NCI-H2171 (cell line): ENCODE data around the gene PRCP.
"Not testable (repeated sequence)": the region's sequence is repeated elsewhere in the genome, so short reads cannot be mapped to it uniquely, and the experiment has no call there.

Experiments used
- DNase-seq: peaks from one replicate; lab custom pipeline; 2025; lab: John Stamatoyannopoulos, UW

Gene PRCP

DNA sequence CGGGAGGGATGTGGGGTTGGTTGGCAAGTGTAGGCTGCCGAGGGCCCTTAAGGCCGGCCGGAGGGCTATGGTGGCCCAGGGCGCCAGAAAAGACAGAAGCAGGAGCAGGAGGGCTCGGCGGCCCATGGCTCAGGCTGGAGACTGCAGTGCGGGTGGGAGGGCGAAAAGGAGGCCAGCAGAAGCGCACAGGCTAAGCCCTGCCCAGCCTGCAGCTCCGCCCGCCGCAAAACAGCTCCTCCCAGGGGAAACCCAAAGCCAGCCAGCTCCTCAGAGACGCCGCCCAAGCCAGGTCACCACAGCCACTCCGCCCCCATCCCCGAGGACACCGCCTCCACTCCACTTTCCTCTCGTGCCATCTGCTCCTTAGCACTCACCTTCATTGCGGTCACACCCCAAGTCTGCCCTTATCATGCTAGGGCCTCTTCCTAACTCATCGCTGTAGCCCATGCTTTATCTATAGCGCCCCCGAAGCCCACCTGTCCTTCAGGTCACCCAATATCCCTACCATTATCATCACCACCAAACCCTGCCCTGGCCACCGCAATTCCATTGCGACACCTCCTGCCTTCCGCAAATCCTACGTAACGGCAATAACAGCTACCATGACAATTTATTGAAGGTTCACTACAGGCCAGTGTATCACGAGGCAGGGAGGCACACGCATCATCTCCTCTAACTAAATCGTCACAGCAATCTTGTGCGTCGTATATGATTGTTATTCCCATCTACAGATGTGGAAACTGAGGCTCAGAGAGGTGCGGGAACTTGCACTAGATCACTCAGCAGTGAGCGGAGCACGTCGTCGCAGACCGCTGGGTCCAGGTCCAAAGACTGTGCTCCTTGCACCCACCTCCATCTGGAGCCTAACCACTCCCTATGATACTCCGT is at the start of gene PRCP:
PRCP (minus strand) TSS at position 154 of the 888 bp plus-strand sequence; CDS start at position 126, 28 bp downstream.
- DNase-seq: peak; percentile 63

DNA sequence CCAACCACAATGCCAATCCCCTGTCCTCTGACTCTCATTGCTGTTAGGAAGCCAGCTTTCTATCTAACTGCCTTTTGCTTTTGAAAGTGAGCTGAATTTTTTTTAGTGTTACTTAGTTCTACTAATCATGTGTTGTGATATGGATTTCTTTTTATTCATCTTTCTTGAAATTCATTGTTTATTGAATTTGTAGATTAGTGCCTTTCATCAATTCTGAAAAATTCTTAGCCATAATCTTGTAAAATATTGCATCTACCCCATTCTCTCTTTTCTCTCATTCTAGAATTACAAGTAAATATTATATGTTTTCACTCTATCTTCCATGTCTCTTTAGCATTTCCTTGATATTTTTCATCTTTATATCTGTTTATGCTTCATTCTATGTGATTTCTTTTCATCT is 49.1 kb upstream of the PRCP start:
- DNase-seq: no peak

DNA sequence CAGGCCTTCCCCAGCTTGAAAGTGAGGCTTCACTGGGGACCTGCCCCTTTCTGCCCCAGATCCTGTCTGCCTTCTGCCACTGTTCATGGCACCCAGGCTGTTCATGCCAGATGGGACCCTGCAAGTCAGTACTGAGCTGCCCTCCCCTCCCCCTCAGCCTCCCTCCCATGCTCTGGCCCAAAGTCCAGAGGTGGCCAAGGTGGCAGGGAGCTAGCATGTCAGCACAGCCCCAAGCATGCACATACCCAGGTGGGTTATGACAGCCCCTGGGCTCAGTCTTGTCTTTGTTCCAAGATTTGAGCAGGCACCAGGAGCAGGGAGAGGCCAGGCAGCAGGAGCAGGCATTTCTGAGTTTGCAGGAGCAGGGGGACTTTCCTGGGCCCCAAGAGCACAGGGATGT is 45.5 kb upstream of the PRCP start:
- DNase-seq: no peak

DNA sequence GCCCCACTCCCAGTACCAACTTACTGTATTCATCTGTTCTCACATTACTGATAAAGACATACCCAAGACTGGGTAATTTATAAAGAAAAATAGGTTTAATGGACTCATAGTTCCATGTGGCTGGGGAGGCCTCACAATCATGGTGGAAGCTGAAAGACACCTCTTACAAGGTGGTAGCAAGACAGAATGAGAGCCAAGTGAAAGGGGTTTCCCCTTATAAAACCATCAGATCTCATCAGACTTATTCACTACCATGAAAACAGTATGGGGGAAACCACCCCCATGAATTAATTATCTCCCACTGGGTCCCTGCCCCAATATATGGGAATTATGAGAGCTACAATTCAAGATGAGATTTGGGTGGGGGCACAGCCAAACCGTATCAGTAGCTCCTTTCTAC is 44.8 kb upstream of the PRCP start:
- DNase-seq: not testable (repeated sequence)

DNA sequence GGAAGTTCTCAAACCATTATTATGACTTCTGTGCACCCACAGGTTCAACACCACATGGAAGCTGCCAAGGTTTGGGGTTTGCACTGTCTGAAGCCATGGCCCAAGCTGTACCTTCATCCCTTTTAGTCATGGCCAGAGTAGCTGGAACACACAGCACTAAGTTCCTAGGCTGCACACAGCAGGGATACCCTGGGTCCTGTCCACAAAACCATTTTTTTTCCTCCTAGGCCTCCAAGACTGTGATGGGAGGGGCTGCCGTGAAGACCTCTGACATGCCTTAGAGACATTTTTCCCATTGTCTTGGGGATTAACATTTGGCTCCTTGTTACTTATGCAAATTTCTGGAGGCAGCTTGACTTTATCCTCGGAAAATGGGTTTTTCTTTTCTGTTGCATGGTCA is 44.0 kb upstream of the PRCP start:
- no peak for DNase-seq

DNA sequence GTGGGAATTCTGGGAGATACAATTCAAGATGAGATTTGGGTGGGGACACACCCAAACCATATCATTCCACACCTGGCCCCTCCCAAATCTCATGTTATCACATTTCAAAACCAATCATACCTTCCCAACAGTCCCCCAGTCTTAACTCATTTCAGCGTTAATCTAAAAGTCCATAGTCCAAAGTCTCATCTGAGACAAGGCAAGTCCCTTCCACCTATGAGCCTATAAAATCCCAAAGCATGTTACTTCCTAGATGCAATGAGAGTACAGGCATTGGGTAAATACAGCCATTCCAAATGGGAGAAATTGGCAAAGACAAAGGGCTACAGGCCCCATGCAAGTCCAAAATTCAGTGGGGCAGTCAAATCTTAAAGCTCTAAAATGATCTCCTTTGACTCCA is 43.2 kb upstream of the PRCP start:
- not testable (repeated sequence) for DNase-seq

DNA sequence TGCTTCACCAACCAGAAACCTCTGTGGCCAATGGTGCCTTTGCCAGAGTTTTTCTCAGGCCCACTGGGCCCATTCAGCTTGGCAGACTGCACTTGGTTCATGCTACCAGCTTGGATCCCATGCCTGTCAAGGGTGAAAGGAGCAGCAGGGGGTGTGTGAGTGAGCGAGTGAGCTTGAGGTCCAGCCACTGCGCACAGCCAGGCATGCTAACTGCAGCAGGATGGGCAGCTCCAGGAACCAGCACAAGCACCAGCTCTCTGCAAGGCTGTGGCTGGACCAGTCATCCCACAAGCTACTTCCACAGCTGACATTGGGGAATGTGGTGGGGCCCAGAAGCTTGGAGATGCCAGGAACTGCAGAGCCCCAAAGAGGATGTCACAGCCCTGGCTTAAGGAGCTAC is 42.1 kb upstream of the PRCP start:
- no peak for DNase-seq

DNA sequence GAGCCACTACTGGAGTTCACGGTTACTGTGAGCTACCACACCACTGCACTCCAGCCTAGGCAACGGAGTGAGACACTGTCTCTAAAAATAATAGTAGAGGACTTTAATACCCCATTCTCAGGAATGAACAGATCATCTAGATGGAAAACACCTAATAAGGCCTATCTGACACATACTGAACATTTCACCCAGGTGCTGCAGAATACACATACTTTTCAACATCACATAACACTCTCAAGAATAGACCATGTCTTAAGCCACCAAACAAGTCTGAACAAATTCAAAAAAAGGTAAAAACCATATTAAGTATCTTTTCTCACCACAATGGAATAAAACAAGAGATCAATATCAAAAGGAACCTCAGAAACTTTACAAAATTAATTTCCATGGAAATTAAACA is 39.2 kb upstream of the PRCP start:
- no peak for DNase-seq

DNA sequence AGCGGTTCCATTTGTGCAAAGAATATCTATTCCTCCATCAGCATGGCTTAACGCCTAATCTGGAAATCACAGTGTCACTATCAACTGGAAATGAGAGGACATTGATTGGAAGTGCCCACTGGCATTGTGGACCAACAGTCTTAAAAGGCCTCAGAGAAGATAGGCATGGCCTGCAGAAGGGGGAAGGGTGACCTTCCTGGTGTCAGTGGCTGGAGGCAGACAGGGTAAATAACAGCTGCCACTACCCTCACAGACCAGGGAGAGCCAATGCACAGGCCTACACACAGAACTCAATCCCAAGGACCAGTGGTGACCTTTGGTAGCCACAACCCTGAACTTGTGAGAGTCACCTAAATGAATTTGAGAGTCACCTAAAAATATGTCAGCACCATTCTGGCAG is 37.3 kb upstream of the PRCP start:
- no peak for DNase-seq

DNA sequence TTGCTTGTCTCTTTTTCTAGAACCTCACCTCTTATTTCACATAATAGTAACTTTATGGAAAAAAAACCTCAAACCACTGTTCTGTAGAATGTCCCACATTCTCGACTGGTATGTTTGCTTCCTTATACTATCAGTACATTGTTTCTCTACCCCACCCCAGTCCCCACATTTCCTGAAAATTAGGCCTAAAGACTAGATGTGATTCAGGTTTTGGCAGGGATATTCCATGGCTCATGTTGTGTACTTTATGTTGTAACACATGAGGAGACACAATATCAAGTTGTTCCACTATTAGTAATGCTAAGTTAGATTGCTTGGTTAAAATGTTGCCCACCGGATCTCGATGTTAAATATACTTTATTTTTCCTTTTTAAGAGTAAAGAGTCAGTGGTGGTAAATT is 36.0 kb upstream of the PRCP start:
- no peak for DNase-seq

DNA sequence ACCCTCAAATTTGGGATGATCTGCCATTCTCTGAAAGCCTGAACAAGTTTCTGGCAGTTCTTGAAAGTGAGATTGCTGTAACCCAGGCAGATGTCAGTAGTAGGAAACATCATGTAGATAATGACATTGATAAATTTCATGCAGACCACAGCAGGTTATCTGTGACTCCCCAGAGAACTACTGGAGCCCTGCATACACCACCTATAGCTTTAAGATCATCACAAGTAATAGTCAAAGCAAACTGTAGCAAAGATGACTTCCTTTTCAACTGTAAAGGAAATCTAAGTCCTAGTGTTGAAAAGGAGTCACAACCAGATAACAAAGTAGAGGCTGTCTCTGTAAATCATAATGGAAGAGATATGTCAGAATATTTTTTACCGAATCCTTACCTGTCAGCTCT is 32.3 kb upstream of the PRCP start:
- no peak for DNase-seq

DNA sequence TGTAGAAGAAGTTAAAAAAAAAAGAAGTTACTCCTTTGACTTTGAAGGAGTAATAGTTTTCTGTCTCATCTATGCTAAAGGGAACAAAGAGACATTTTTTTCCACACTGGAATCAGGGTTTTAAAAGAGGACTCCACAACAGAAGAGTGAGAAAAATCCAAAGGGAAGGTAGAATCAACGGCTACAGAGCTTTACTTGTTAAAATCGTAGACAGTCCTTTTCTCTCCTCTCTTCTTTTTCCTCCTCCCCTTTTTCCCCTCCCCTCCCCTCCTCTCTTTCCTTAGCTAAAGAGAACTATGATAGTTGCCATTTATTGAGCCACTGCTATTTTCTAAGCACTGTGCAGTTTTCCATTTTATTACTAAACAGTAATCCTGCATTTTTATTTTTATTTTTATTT is 30.5 kb upstream of the PRCP start:
- no peak for DNase-seq

DNA sequence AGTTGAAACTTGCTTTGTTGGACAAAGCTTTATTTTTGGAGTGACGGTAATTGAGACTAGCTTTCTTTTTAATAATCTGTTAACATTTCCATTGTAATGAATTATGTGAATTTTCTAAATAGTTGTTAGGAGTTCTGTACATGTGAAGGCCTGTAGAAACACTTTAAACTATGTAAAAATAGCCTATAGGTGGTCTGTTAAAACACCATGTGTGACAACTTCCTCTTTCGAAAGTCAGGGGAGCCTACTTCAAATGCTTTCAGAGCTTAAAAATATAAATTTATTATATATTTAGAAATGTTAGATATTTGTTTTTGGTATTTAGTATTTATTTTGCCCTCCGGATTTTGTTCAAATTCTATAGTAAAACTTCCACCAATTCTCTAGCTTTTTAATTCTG is 30.0 kb upstream of the PRCP start:
- no peak for DNase-seq

DNA sequence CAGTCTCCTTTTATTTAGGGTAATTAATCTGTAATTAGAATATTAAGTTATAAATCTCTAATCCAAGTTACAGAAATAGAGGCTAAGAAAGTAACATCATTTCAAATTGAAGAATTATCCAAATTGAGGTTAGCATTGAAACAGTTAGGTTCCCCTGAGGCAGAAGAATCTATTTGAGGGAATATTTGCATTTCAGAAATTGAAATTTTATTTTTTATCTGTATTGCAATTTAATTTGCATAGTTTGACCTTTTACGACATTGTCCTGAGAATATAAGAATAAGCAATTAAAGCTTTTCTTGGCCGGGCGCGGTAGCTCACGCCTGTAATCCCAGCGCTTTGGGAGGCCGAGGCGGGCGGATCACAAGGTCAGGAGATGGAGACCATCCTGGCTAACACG is 28.9 kb upstream of the PRCP start:
- no peak for DNase-seq

DNA sequence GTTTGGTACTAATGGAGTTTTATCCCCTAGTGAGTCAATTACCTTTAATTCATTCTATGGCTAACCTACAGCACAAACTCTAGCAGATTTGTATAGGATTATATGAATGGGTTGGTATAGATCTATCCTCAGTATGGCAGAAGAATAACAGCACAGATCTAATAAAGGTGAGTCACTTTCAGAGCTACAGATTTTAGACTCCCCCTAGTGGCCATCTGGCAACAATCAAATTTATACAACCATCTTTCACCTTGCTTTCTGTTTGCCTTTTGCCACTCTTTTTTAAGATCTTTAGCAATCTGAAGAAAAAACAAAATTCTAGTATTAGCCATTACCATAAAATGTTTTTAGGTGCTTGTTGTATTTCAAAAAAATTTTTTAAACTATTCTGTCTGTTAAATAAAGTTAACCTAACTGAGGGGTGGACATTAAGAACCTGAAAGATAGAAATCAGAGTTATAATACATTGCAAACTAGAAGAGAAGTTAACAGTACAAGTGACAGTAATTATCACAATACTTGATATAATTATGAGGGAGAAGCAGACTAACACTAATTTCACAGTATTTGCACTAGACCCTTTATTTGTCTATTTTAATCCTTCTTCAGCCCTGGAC is 27.1 kb upstream of the PRCP start:
- DNase-seq: peak; percentile 19

DNA sequence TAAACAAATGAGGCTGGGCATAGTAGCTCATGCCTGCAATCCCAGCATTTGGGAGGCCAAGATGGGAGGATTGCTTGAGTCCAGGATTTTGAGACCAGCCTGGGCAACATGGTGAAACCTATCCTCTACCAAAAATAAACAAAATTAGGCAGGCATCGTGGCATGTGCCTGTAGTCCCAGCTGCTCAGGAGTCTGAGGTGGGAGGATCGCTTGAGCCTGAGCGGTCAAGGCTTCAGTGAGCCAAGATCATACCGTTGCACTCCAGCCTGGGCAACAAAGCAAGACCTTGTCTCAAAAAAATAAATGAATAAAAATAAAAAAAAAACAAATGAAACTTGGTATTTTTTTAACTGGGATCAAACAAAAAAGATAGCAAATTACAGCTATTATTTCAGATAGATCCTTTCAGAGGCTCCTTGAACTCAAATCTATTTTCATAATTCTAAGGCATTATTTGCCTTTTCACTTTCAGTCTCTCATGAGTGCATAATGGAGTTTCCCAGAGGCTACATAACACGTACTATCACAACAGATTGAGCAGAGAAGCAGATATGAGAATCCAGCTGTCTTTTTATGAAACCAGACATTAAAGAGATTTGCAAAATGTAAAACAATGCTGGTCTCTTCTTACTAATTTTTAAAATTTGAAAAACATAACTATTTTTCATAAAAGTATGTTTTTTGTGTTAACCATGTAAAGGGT is 24.4 kb upstream of the PRCP start:
- DNase-seq: no peak

DNA sequence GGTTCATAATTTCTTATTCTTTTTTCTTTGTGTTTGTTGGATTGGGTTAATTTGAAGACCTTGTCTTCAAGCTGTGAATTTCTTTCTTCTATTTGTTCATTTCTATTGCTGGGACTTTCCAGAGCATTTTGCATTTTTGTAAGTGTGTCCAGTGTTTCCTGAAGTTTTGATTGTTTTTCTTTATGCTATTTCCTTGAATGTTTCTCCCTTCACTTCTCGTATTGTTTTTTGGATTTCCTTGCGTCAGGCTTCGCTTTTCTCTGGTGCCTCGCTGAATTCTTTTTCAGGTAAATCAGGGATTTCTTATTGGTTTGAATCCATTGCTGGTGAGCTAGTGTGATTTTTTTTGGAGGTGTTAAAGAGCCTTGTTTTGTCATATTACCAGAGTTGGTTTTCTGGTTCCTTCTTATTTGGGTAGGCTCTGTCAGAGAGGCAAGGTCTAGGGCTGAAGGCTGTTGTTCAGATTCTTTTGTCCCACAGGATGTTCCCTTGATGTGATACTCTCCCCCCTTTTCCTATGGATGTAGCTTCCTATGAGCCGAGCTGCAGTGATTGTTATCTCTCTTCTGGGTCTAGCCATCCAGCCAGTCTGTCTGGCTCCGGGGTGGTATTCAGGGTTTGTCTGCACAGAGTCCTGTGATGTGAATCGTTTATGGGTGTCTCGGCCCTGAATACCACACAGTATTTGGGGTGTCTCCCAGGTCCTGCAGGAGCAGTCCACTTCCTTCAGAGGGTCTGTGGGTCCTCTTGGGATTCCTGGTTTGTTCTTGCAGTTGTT is 22.4 kb upstream of the PRCP start:
- not testable (repeated sequence) for DNase-seq

DNA sequence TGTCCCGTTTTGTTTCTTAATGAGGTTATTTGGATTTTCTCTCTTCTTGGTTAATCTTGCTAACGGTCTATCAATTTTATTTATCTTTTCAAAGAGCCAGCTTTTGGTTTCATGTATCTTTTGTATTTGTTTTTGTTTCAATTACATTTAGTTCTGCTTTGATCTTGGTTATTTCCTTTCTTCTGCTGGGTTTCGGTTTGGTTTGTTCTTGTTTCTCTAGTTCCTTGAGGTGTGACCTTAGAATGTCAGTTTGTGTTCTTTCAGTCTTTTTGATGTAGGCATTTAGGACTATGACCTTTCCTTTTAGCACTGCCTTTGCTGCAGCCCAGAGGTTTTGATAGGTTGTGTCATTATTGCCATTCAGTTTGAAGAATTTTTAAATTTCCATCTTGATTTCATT is 20.0 kb upstream of the PRCP start:
- DNase-seq: not testable (repeated sequence)

DNA sequence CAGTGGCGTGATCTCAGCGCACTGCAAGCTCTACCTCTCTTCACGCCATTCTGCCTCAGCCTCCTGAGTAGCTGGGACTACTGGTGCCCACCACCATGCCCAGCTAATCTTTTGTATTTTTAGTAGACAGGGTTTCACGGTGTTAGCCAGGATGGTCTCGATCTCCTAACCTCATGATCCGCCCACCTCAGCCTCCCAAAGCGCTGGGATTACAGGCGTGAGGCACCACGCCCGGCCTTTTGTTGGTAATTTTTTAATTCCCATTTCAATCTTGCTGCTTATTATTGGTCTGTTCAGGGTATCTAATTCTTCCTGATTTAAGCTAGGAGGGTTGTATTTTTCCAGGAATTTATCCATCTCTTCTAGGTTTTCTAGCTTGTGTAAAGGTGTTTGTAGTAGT is 19.6 kb upstream of the PRCP start:
- not testable (repeated sequence) for DNase-seq

DNA sequence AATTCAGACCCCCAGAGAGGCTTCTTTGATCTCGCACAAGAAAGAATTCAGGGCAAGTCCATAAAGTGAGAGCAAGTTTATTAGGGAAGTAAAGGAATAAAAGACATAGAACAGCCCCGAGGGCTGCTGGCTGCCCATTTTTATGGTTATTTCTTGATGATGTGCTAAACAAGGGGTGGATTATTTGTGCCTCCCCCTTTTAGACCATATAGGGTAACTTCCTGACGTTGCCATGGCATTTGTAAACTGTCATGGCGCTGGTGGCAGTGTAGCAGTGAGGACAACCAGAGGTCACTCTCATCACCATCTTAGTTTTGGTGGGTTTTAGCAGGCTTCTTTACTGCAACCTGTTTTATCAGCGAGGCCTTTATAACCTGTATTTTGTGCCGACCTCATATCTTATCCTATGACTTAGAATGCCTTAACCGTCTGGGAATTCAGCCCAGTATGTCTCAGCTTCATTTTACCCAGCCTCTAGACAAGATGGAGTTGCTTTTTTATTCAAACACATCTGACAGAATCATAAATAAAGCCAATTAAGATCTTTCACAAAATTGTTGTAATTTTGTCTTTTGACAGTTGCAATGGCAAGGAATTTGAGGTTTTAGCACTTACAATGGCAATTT is 8.9 kb upstream of the PRCP start:
- DNase-seq: no peak

DNA sequence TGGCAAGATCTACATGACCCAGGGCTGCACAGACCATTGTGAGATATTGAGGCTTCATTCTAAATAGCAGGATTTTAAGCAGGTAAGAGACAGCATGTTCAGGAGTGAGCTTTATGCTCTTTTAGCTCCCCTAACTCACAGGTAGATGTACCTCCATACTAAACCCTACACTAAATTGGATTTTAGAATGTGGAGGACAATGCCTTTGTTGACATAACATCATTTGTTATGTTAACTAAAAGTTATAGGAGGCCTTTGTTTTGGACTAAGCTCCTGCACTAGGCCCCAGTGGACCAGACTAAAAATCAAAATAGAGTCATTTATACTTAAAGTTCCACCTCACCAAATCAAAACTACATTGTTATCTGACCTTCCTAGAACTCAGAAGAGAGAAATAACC is 8.1 kb upstream of the PRCP start:
- no peak for DNase-seq

DNA sequence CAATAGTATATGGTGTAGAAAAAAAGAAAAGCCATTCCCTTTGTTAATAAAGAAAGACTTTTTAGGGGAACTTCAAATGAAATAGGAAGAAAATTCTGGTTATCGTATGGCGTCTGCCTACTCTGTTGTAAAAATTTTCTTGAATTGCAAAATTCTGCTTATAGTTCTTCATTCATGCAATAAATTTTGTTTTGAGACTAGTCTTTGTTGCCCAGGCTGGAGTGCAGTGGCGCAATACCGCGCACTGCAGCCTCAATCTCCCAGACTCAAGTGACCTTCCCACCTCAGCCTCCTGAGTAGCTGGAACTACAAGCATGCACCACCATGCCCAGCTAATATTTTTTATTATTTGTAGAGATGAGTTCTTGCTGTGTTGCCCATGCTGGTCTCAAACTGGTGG is 7.1 kb upstream of the PRCP start:
- no peak for DNase-seq
